ENCODE data around the gene LRRC34.

LRRC34 gene

DNA sequence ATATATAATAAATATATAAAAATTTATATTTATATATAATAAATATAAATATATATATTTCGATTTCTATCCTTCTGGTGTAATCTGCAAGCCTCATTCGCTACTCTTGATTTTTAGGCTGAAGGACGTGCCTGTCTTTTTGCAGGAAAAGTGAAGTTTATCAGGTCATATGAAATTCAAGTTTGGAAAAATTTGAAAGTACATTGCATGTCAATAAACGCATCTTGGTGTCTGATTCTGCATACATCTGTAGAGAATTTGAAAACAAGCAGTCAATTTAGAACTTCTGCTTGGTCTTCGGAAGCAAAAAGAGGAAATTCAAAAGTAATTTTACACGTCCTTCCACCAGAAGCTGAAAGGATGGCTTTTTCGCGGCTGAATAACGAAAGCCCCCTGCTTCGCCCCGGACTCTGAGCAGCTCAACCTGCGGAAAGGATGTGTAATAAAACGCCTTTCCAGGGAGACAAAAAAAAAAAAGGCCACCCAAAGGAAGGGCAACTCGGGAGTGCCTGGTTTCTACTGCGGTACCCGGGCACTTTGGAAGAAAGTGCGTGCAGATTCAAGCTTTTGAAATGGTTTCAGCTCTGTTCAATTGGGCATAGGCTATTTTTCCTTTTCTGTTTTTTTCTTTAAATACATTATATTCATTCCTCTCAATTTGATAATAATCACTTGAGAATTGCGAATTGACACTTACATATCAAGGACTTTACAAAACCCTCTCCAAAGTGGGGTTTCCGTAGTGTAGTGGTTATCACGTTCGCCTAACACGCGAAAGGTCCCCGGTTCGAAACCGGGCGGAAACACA is 41.0 kb downstream of the LRRC34 start:
- DNase-seq (ENCODE audit: low read depth), result no peak
- H3K4me3 ChIP-seq (ENCODE audit: low read depth, low read length), result peak overlapping the region; percentile 90

GRCh38 chr3:169769287-169770181 is 43.2 kb downstream of the LRRC34 start, which contains the start of gene ACTRT3:
Gene ACTRT3, minus strand, starts transcription at chr3:169769561. Its CDS starts 41 bp downstream, at chr3:169769520.
- no peak for DNase-seq (ENCODE audit: low read depth)
- H3K4me3 ChIP-seq (ENCODE audit: low read depth, low read length), result peak within 1 kb of the TSS; percentile 77

- H3K4me3 ChIP-seq (ENCODE audit: low read depth, low read length), result peak within 1 kb of the TSS; percentile 73
Observed at GRCh38 chr3:169764882-169765612, 47.7 kb downstream of the LRRC34 start, which contains the start of gene TERC. Gene TERC, minus strand, starts transcription at chr3:169765060.

GRCh38 chr3:169764312-169764881 is 48.3 kb downstream of the LRRC34 start:
- DNase-seq (ENCODE audit: low read depth), result no peak
- peak overlapping the region; percentile 73 for H3K4me3 ChIP-seq (ENCODE audit: low read depth, low read length)

More at GRCh38 chr3:169764882-169765612, 47.7 kb downstream of the LRRC34 start, which contains the start of gene TERC:
- DNase-seq (ENCODE audit: low read depth), result peak; percentile 83

DNA sequence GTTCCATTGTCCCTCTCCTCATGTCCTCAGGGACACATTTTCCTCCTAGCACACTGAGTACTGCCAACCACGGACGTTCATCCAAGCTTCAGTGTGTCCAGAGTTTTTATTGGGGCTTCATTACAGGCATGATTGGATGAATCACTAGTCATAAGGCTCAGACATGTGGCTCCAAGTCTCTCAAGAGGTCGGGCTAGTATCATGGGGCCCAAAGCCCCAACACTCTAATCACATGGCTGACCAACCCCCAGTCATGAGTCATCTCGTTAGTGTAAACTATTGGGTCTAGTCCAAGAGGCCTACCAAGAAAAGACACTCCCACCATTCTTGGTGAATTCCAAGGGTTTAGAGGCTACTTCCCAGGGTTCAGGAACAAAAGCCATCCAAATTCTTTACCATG is 52.2 kb downstream of the LRRC34 start:
- no peak for DNase-seq (ENCODE audit: low read depth)
- no peak overlapping the region for H3K4me3 ChIP-seq (ENCODE audit: low read depth, low read length)

- no peak for DNase-seq (ENCODE audit: low read depth)
- no peak overlapping the region for H3K4me3 ChIP-seq (ENCODE audit: low read depth, low read length)
Observed at GRCh38 chr3:169759256-169759655, 53.4 kb downstream of the LRRC34 start.

GRCh38 chr3:169758359-169758994 is 54.2 kb downstream of the LRRC34 start:
- no peak for DNase-seq (ENCODE audit: low read depth)
- no peak overlapping the region for H3K4me3 ChIP-seq (ENCODE audit: low read depth, low read length)

- no peak overlapping the region for H3K4me3 ChIP-seq (ENCODE audit: low read depth, low read length)
- DNase-seq (ENCODE audit: low read depth), result no peak
Observed at GRCh38 chr3:169755488-169755887, 57.2 kb downstream of the LRRC34 start.

GRCh38 chr3:169754711-169755110 is 58.0 kb downstream of the LRRC34 start:
- H3K4me3 ChIP-seq (ENCODE audit: low read depth, low read length), result no peak overlapping the region

GRCh38 chr3:169751875-169752274 is 60.8 kb downstream of the LRRC34 start:
- no peak for DNase-seq (ENCODE audit: low read depth)
- no peak overlapping the region for H3K4me3 ChIP-seq (ENCODE audit: low read depth, low read length)

More at GRCh38 chr3:169754711-169755110, 58.0 kb downstream of the LRRC34 start:
- no peak for DNase-seq (ENCODE audit: low read depth)

DNA sequence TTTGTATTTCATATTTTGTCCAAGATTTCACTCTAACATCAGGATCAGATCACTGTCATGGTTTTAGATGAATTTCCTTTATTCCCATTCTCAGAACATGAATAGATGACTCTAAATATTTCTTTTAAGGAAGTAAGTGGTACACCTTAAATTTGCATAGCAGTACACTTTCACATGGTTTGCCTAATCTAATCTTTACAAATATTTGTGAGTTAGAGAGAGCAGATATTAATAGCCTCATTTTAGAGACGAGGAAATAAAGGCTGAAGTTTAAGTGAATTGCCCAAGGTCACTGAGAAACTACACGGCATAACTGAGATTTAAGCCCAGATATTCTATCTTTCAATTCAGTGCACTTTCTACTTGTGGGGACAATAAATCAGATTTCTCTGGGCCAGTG is 62.0 kb downstream of the LRRC34 start:
- no peak for DNase-seq (ENCODE audit: low read depth)
- no peak overlapping the region for H3K4me3 ChIP-seq (ENCODE audit: low read depth, low read length)

GRCh38 chr3:169748670-169749069 is 64.0 kb downstream of the LRRC34 start:
- no peak overlapping the region for H3K4me3 ChIP-seq (ENCODE audit: low read depth, low read length)
- DNase-seq (ENCODE audit: low read depth), result no peak

DNA sequence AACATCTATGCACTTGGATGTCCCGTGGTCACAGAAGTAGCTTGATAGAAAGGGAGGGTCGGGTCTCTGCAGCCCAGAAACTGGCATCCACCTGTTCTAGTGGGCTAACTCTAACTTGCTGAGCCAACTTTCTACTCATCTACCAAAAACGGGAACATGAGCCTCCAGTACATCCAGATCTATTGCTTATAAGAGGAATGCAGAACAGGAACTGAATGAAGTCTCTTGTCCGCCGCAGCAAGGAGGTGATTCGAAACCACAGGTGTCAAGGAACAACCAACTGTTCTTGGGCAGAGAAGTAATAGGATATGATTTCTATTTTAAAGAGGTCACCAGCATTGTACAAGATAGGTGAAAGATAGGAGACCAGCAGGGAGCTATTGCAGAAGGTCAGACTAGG is 65.8 kb downstream of the LRRC34 start:
- no peak overlapping the region for H3K4me3 ChIP-seq (ENCODE audit: low read depth, low read length)
- DNase-seq (ENCODE audit: low read depth), result no peak

DNA sequence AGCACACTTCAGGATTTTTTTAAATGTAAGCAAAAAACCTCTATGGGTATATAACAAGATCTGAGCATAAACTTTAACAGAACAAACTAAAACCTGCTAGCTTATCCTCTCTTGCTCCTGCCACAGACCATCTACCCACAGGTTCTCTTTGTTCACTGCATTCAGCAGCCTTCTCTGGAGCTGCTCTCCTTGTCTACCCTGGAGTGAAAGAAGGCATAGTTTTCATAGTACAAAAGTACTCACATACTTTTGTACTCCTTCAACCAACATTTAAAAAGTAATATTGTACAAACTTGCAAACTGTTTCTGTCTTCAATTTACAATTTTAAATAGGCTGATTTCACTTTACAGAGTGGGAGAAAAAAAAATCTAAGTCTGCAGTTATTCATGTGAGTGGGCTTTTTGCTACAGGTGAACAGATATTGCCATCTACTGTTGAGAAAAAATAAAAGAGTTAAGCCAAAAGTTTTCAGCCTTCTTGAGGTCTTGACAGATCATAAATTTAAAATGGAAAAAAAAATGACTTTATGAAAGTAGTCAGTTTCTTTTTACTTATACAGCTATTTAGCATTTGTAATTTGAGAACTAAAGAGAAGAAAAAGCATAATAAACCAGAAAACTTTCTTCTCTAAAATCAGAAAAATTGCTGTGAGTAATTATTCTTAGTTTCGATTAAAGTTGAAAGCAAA is 68.2 kb downstream of the LRRC34 start:
- H3K4me3 ChIP-seq (ENCODE audit: low read depth, low read length), result no peak overlapping the region
- DNase-seq (ENCODE audit: low read depth), result no peak
